Mucosa of stomach (tissue), 1 donor: ENCODE measurements around the gene MYD88.

Experiments used
- H3K27me3 ChIP-seq: one replicate; pipeline ENCODE4 v1.7.0; 2013; ENCODE audit warnings: mild to moderate bottlenecking, low read length; ENCODE audit not compliant: control insufficient read depth, insufficient read depth
- H3K36me3 ChIP-seq: one replicate; pipeline ENCODE4 v1.7.0; 2013; ENCODE audit warnings: low read length; ENCODE audit not compliant: control insufficient read depth, insufficient read depth
- H3K4me1 ChIP-seq: one replicate; pipeline ENCODE4 v1.7.0; 2013; ENCODE audit warnings: mild to moderate bottlenecking, low read length; ENCODE audit not compliant: control insufficient read depth, insufficient read depth
- H3K4me3 ChIP-seq: one replicate; pipeline ENCODE4 v1.7.0; 2013; ENCODE audit warnings: low read length
- H3K9ac ChIP-seq: one replicate; pipeline ENCODE4 v1.7.0; 2013; ENCODE audit warnings: mild to moderate bottlenecking, low read length, moderate library complexity
- H3K9me3 ChIP-seq: one replicate; pipeline ENCODE4 v1.7.0; 2013; ENCODE audit warnings: mild to moderate bottlenecking, low read length, moderate library complexity; ENCODE audit not compliant: control insufficient read depth
- donor health status: Pancreatic carcinoma.

The MYD88 gene

GRCh38 chr3:38167591-38167990, 29.1 kb downstream of the MYD88 start:
- no peaks in the 10 kb centered on the region for H3K36me3 ChIP-seq
- no peak overlapping the region for H3K4me3 ChIP-seq
- no peak overlapping the region for H3K9ac ChIP-seq
- H3K9me3 ChIP-seq: no peaks in the 10 kb centered on the region
- H3K27me3 ChIP-seq: no peaks in the 10 kb centered on the region
- peaks cover 22% of the 10 kb centered on the region for H3K4me1 ChIP-seq

GRCh38 chr3:38168151-38169026, 29.9 kb downstream of the MYD88 start:
- Histone ChIP-seq H3K4me1 (peaks cover 21% of the 10 kb centered on the region), H3K9ac (no peak overlapping the region), H3K9me3 (no peaks in the 10 kb centered on the region), H3K4me3 (no peak overlapping the region), H3K36me3 (no peaks in the 10 kb centered on the region), H3K27me3 (no peaks in the 10 kb centered on the region)

GRCh38 chr3:38169027-38169317, 30.5 kb downstream of the MYD88 start:
- peaks cover 16% of the 10 kb centered on the region for H3K4me1 ChIP-seq

GRCh38 chr3:38170722-38171121, 32.3 kb downstream of the MYD88 start:
- H3K36me3 ChIP-seq: no peaks in the 10 kb centered on the region
- peaks cover 10% of the 10 kb centered on the region for H3K4me1 ChIP-seq
- no peaks in the 10 kb centered on the region for H3K9me3 ChIP-seq
- H3K9ac ChIP-seq: no peak overlapping the region
- H3K27me3 ChIP-seq: no peaks in the 10 kb centered on the region
- no peak overlapping the region for H3K4me3 ChIP-seq

More at GRCh38 chr3:38169027-38169317, 30.5 kb downstream of the MYD88 start:
- Histone ChIP-seq H3K9me3 (no peaks in the 10 kb centered on the region), H3K36me3 (no peaks in the 10 kb centered on the region), H3K9ac (no peak overlapping the region), H3K4me3 (no peak overlapping the region), H3K27me3 (no peaks in the 10 kb centered on the region)

GRCh38 chr3:38171622-38172021, 33.2 kb downstream of the MYD88 start:
- no peak overlapping the region for H3K9ac ChIP-seq

GRCh38 chr3:38173834-38174418, 35.5 kb downstream of the MYD88 start:
- no peaks in the 10 kb centered on the region for H3K4me1 ChIP-seq
- H3K27me3 ChIP-seq: no peaks in the 10 kb centered on the region
- H3K4me3 ChIP-seq: no peak overlapping the region
- H3K9ac ChIP-seq: no peak overlapping the region
- H3K36me3 ChIP-seq: no peaks in the 10 kb centered on the region
- no peaks in the 10 kb centered on the region for H3K9me3 ChIP-seq

More at GRCh38 chr3:38171622-38172021, 33.2 kb downstream of the MYD88 start:
- Histone ChIP-seq H3K27me3 (no peaks in the 10 kb centered on the region), H3K4me1 (peaks cover 9% of the 10 kb centered on the region), H3K36me3 (no peaks in the 10 kb centered on the region), H3K4me3 (no peak overlapping the region), H3K9me3 (no peaks in the 10 kb centered on the region)

GRCh38 chr3:38177181-38177580, 38.7 kb downstream of the MYD88 start:
- Histone ChIP-seq H3K4me3 (no peak overlapping the region), H3K4me1 (peaks cover 1% of the 10 kb centered on the region), H3K36me3 (no peaks in the 10 kb centered on the region), H3K9ac (no peak overlapping the region), H3K9me3 (no peaks in the 10 kb centered on the region), H3K27me3 (no peaks in the 10 kb centered on the region)

GRCh38 chr3:38186781-38187180, 48.3 kb downstream of the MYD88 start:
- Histone ChIP-seq H3K36me3 (no peaks in the 10 kb centered on the region), H3K4me3 (no peak overlapping the region), H3K9ac (no peak overlapping the region), H3K9me3 (no peaks in the 10 kb centered on the region), H3K4me1 (peaks cover 17% of the 10 kb centered on the region), H3K27me3 (no peaks in the 10 kb centered on the region)

GRCh38 chr3:38190481-38190881, 52.0 kb downstream of the MYD88 start:
- Histone ChIP-seq H3K27me3 (no peaks in the 10 kb centered on the region), H3K9ac (no peak overlapping the region), H3K4me3 (no peak overlapping the region), H3K36me3 (no peaks in the 10 kb centered on the region), H3K4me1 (peaks cover 8% of the 10 kb centered on the region), H3K9me3 (no peaks in the 10 kb centered on the region)
